Stimulated activated CD8-positive, alpha-beta memory T cell treated with anti-CD3 and anti-CD28 coated beads, Interleukin-15, amount 100 ng/mL, for 48 hours (primary cell): Measurements from ENCODE around the gene CEACAM21.

Source experiments
- DNase-seq, 2 donors: peaks; one replicate each; pipeline ENCODE4 v3.0.0-alpha.2; 2020; ENCODE audit warnings: low read depth in 2 of 2

CEACAM21 gene

DNA sequence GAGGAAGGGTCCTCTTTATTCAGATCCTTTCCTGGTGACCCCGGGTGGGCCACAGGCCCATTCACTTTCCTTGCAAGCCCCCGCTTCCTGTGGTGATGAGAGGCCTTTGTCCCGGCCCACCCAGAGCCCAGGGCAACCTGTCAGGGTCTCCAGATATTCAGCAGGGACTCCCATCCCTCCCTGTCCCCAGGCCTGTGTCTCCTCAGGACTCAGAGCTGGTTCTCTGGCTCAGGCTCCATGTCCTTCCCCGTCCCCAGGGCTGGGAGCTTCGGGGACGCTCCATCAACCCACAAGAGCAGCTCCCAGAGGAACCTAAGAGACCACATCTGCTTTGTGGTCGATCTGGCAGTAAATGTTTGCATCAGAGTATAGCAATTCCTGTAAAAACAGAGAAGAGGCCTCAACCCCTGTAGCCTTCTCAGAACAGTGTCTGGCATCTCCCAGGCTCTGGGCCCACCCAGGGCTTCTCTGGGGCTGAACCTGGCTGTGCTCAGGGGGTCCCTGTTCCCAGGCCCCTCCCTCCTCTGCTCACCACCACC is 43.1 kb downstream of the CEACAM21 start:
- DNase-seq, result no peak

- no peak for DNase-seq
These were observed 44.2 kb downstream of the CEACAM21 start for GRCh38 chr19:41620171-41620570.

GRCh38 chr19:41621226-41621625 is 45.3 kb downstream of the CEACAM21 start:
- DNase-seq, result no peak

- no peak for DNase-seq
These were observed 45.7 kb downstream of the CEACAM21 start for GRCh38 chr19:41621654-41622053.

DNA sequence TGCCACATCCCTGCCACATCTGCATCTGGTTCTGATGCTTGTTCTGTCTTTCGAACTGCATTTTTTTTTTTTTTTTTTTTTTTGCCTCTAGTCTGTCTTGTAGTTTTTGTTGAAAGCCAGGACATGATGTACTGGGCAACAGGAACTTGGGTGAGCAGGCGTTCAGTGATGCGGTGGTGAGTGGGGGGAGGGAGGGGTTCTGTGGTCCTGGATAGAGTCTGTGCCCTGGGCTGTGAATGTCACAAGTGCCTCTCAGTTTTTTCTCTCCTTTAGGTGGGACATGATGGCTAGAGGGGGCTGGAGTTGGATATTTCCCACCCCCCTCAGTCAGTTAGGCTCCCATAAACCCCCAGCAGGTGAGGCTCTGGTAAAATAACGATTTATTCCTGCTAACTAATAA is 47.4 kb downstream of the CEACAM21 start:
- DNase-seq, result no peak

DNA sequence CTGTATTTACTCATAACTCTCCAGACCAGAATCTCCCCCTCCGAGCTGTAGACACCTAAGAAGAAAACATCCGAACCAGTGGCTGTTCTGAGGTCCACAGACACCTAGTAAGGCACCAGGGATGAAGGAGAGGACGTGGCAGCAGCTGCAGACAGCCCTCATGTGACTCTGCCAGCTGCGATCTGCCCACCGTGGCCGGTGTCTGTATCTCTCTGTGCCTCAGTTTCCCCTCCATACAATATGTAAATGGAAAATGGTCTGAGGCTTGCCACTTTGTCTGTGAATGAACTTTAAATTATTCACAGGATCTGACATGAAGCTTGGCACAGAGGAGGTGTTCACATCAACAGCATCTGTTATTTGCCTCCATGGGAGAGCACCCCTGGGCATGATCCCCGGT is 48.5 kb downstream of the CEACAM21 start:
- no peak for DNase-seq

- DNase-seq, result no peak
These were observed 49.0 kb downstream of the CEACAM21 start for GRCh38 chr19:41624937-41625336.

GRCh38 chr19:41626278-41626677 is 50.3 kb downstream of the CEACAM21 start:
- DNase-seq, result no peak

GRCh38 chr19:41626877-41627276 is 50.9 kb downstream of the CEACAM21 start, which contains the start of gene CEACAM4:
Gene CEACAM4, minus strand, starts transcription at chr19:41627074. Its CDS starts 111 bp downstream, at chr19:41626963.
- DNase-seq, result no peak

DNA sequence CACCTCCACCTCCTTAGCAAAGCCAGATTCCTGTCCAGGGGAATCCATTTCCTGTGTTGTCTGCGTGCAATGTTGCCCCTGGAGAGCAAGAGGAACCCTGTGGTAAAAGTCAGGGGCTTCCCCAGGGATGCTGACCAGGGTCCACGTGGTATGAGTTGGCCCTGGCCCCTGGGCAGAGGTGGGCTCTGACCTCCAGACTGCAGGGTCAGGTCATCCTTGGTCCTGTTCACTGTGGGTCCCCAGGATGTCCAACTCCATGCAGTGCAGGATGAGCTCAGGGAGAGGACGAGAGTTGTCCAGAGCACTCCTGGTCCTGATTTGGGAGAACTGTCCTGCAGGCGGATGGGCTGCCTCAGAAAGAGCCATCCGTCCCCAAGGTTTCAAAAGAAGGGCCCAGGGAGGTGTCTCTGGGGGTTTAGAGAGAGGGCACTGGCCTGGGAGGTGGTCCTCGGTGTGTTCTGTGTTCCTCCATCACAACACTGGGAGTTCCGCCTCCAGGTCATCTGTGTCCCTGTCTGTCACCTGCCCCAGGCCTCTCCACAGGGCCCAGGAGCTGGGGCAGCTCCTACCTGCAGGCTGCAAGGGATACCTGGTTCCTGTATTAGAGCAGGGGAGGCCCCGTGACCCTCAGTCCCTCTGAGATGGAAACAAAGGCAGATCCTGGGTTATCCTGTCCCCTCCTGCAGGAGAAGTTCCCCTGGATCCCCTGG is 52.2 kb downstream of the CEACAM21 start:
- no peak for DNase-seq
